ENCODE measurements around the gene MYL7.

MYL7 gene

GRCh38 chr7:44098092-44099068 lies 42.8 kb downstream of the MYL7 start:
- no peak for TF ChIP-seq CTCF (IDR thresholded peaks at IDR 0.05)
- Histone ChIP-seq H3K27ac (peak overlapping the region in 1 of 2 donors; percentile 70), H3K4me3 (no peak overlapping the region)
- DNase-seq (ENCODE audit: low spot score), result no peak

DNA sequence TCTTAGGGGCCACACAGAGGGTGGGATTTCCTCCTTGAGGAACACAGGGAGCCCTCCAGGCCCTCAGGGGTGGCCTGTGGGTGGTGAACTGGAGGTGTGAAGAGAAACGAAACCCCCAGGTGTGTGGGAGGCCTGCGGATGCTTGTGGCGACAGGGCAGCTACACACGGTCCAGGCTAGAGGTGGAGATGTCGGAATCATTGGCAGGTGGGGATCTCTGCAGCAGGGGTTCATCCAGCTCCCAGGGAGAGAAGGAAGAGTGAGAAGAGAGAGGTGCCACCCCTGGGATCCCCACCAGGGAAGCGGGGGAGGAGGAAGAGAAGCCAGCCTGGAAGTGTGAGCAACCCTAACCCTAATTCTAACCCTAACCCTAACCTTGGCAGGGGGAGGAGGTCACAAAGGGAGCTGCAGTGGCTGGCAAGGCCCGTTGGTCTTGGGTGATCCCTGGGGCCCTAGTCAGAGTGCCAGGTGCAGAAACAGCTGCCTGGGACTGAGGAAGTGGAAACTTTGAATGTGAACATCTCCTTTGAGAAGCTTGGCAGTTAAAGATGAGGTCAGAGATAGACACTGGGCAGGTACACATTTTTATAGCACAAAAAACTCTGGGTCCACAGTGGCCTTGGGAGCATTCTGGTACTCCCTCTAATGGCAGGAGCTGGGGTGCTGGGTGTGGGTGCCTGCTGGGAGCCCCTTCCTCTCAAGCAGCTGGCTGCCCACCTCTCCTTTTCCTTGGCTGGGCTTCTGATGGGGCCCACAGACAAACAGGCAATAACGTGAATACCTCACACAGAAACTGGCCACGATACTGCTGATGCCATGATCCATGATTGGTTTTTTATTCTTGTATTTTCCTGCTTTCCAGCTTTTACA lies 43.8 kb downstream of the MYL7 start:
- Histone ChIP-seq H3K27ac (peak overlapping the region; percentile 16 to 70), H3K4me3 (no peak overlapping the region)
- no peak for DNase-seq (ENCODE audit: low spot score)
- no peak for TF ChIP-seq CTCF (IDR thresholded peaks at IDR 0.05)

GRCh38 chr7:44096326-44096881 lies 44.7 kb downstream of the MYL7 start:
- DNase-seq (ENCODE audit: low spot score), result no peak
- no peak for TF ChIP-seq CTCF (IDR thresholded peaks at IDR 0.05)
- H3K27ac ChIP-seq, result peak overlapping the region in 1 of 2 donors; percentile 70

DNA sequence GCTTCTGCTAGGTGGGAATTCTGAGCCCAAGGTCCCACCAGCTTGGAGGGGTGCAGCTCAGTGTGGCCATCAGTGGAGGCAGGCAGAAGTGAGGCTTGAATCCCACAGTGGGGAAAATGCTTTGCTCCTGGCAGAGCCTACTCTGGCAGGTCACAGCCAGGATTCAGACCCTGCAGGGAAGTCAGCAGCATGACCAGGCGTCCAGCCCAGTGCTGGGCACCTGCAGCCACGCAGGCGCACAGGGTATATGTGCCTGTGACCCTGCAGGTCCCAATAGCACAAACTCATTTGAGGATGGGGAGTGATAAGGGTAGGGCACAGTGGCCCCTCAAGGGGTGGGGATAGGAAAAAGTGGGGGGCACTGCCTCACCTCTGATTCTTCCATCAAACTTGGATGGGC lies 45.4 kb downstream of the MYL7 start:
- Histone ChIP-seq H3K27ac (peak overlapping the region in 1 of 2 donors; percentile 70), H3K4me3 (no peak overlapping the region)
- TF ChIP-seq CTCF (IDR thresholded peaks at IDR 0.05), result no peak
- no peak for DNase-seq (ENCODE audit: low spot score)

More at GRCh38 chr7:44096326-44096881, 44.7 kb downstream of the MYL7 start:
- no peak overlapping the region for H3K4me3 ChIP-seq

GRCh38 chr7:44094883-44095592 lies 46.1 kb downstream of the MYL7 start:
- peak overlapping the region in 1 of 2 donors; percentile 70 for H3K27ac ChIP-seq
- no peak for DNase-seq (ENCODE audit: low spot score)
- H3K4me3 ChIP-seq, result no peak overlapping the region
- no peak for TF ChIP-seq CTCF (IDR thresholded peaks at IDR 0.05)

GRCh38 chr7:44094365-44094764 lies 46.8 kb downstream of the MYL7 start:
- Histone ChIP-seq H3K27ac (peak overlapping the region in 1 of 2 donors; percentile 70), H3K4me3 (no peak overlapping the region)
- no peak for DNase-seq (ENCODE audit: low spot score)
- no peak for TF ChIP-seq CTCF (IDR thresholded peaks at IDR 0.05)
